Mesothelial cell of epicardium (in vitro differentiated cells): ENCODE results near the gene OR6X1. TPM values are rescaled to one million over a fixed set of nuclear protein-coding genes. Genes with fewer than 3 reads are reported as not detected.

Source experiments
- DNase-seq, 2 experiments: peaks; one replicate each; pipeline ENCODE4 v3.0.0; 2021; ENCODE audit warnings: low spot score in 2 of 2; ENCODE audit not compliant: unreplicated experiment in 2 of 2
- H3K27ac Mint-ChIP-seq: 2 replicates; pipeline ENCODE4 v1.8.0; 2021; ENCODE audit warnings: mixed read lengths
- H3K27me3 Mint-ChIP-seq: 2 replicates; pipeline ENCODE4 v1.8.0; 2021; ENCODE audit warnings: low read depth, mixed read lengths
- H3K36me3 Mint-ChIP-seq: 2 replicates; pipeline ENCODE4 v1.8.0; 2021; ENCODE audit warnings: mixed read lengths
- H3K4me1 Mint-ChIP-seq: 2 replicates; pipeline ENCODE4 v1.8.0; 2021; ENCODE audit warnings: mixed read lengths
- H3K4me3 Mint-ChIP-seq: 2 replicates; pipeline ENCODE4 v1.8.0; 2021; ENCODE audit warnings: mild to moderate bottlenecking, moderate library complexity, mixed read lengths
- H3K9me3 Mint-ChIP-seq: 2 replicates; pipeline ENCODE4 v1.8.0; 2021; ENCODE audit warnings: mixed read lengths
- CTCF ChIP-seq: fragments of 200-600 bp; sonication (generic); IDR thresholded peaks from one replicate; pipeline ENCODE4 v1.5.0; 2021; ENCODE audit warnings: antibody characterized with exemption; ENCODE audit not compliant: unreplicated experiment
- total RNA-seq: library from RNA; stranded (reverse); gene quantifications from 3 replicates; pipeline ENCODE4 v1.2.1, GENCODE V29; 2021

OR6X1 gene
- total RNA-seq, 1 donor from 2014 or later: not detected

- Mint-ChIP-seq H3K27ac (no peak overlapping the region), H3K27me3 (no peaks in the 10 kb centered on the region), H3K4me1 (no peaks in the 10 kb centered on the region), H3K4me3 (no peak overlapping the region), H3K9me3 (peaks cover 3% of the 10 kb centered on the region), H3K36me3 (no peaks in the 10 kb centered on the region)
- no peak for DNase-seq
- TF ChIP-seq CTCF: no peak
Observed at GRCh38 chr11:123775715-123776549, 21.6 kb upstream of the OR6X1 start.

GRCh38 chr11:123775289-123775688 lies 21.0 kb upstream of the OR6X1 start:
- no peak for TF ChIP-seq CTCF
- no peaks in the 10 kb centered on the region for H3K27me3 Mint-ChIP-seq
- H3K27ac Mint-ChIP-seq: no peak overlapping the region
- H3K36me3 Mint-ChIP-seq: no peaks in the 10 kb centered on the region
- no peak for DNase-seq
- H3K4me3 Mint-ChIP-seq: no peak overlapping the region
- no peaks in the 10 kb centered on the region for H3K4me1 Mint-ChIP-seq
- H3K9me3 Mint-ChIP-seq: peaks cover 3% of the 10 kb centered on the region

GRCh38 chr11:123773959-123774358 lies 19.6 kb upstream of the OR6X1 start:
- no peaks in the 10 kb centered on the region for H3K4me1 Mint-ChIP-seq
- H3K36me3 Mint-ChIP-seq: no peaks in the 10 kb centered on the region
- TF ChIP-seq CTCF: no peak
- DNase-seq: no peak
- no peak overlapping the region for H3K4me3 Mint-ChIP-seq
- no peak overlapping the region for H3K27ac Mint-ChIP-seq
- H3K9me3 Mint-ChIP-seq: peaks cover 3% of the 10 kb centered on the region
- no peaks in the 10 kb centered on the region for H3K27me3 Mint-ChIP-seq

- no peak for TF ChIP-seq CTCF
- no peak overlapping the region for H3K27ac Mint-ChIP-seq
- no peaks in the 10 kb centered on the region for H3K27me3 Mint-ChIP-seq
- H3K36me3 Mint-ChIP-seq: no peaks in the 10 kb centered on the region
- H3K9me3 Mint-ChIP-seq: peaks cover 7% of the 10 kb centered on the region
- H3K4me3 Mint-ChIP-seq: no peak overlapping the region
- H3K4me1 Mint-ChIP-seq: no peaks in the 10 kb centered on the region
- no peak for DNase-seq
Observed at GRCh38 chr11:123773026-123773425, 18.7 kb upstream of the OR6X1 start.

- Mint-ChIP-seq H3K27me3 (no peaks in the 10 kb centered on the region), H3K36me3 (no peaks in the 10 kb centered on the region), H3K27ac (no peak overlapping the region), H3K9me3 (peaks cover 14% of the 10 kb centered on the region), H3K4me3 (no peak overlapping the region), H3K4me1 (no peaks in the 10 kb centered on the region)
- TF ChIP-seq CTCF: no peak
- DNase-seq: no peak
Observed at GRCh38 chr11:123771664-123772063, 17.3 kb upstream of the OR6X1 start.
